Measurements from ENCODE around the gene OPN1MW2. TPM values are rescaled to one million over a fixed set of nuclear protein-coding genes. Genes with fewer than 3 reads are reported as not detected.
"Not testable (repeated sequence)": the region's sequence is repeated elsewhere in the genome, so short reads cannot be mapped to it uniquely, and the experiment has no call there.

The OPN1MW2 gene
- total RNA-seq, 1 donor from 2014 or later = not detected

DNA sequence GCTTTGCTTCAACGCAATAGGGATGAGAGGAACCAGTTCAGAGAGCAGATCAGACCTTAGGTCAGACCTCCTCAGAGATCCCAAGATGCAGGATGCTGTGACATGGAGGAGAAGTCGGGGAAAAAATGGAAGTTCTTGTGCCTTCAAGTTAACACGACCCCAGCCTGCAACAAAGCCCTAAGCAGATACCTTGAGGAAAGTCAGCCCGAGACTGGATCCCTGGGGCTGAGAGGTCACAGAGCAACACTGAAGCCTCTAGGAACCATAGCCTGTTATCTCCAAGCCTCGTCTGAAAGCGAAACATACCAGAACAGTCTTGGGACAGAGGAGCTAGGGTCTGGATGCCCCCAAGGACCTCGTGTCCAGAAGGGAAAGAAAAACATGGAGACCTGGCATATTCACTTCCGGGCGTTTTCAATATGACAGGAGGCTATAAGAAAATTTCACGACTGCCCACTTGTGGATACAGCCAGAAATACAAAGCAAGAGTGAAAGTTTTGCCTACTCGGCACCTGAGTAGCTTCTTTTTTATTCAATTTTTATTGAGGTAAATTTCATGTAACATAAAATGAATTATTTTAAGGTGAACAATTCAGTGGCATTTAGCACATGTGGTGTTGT, 19.5 kb downstream of the OPN1MW2 start:
- not testable (repeated sequence) for H3K36me3 Mint-ChIP-seq; H3K4me3 Mint-ChIP-seq; H3K9me3 Mint-ChIP-seq; H3K4me1 Mint-ChIP-seq; H3K27me3 Mint-ChIP-seq (ENCODE audit: low read depth); DNase-seq (ENCODE audit: low spot score in 2 of 2, unreplicated experiment in 2 of 2); H3K27ac Mint-ChIP-seq

DNA sequence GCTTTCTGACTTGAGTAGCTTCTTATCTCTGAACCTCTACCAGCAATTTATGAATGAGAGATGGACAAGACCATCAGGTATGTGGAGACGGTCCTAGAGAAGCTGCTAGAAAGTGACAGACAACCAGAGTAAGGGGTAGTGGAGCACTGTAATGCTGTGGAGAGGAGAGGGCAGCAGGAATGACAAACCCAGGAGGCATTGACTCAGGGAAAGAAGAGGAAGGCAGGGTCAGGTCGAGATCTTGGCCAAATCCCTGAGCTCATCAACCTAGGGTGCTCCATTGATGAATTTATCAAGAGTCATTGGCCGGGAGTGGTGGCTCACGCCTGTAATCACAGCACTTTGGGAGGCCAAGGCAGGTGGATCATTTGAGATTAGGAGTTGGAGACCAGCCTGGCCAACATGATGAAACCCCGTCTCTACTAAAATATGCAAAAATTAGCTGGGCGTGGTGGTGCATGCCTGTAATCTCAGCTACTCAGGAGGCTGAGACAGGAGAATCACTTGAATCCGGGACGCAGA, 20.5 kb downstream of the OPN1MW2 start:
- H3K27ac Mint-ChIP-seq; H3K9me3 Mint-ChIP-seq; H3K4me3 Mint-ChIP-seq; H3K27me3 Mint-ChIP-seq (ENCODE audit: low read depth); H3K36me3 Mint-ChIP-seq; H3K4me1 Mint-ChIP-seq; DNase-seq (ENCODE audit: low spot score in 2 of 2, unreplicated experiment in 2 of 2): not testable (repeated sequence)

DNA sequence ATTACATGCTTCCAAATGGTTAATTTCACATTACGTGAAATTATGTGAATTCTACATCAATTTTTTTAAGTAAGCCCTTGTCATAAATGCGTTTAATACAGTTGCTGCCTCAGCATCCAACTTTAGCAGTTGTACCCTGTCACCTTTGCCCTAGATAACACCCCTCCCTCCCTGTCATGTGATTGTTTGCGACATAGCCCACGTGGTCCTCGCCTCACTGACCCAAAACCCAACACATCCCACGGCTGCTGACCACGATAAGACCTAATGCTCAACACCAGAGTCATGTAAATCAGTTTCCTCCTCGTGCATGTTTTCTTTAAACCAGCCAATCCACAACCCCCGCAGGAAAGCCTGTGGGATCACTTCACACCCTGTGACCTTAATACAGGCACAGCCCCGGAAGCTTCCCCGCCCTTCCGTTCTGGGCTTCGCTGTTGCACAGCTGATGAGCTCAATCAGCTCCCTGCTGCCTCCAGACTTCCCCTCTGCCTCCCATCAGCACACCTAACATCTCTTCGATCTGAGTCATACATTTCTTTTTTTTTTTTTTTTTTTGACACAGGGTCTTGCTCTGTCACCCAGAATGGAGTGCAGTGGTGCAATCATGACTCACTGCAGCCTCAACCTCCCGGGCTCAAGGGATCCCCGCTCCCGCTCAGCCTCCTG, 28.0 kb downstream of the OPN1MW2 start:
- not testable (repeated sequence) for H3K4me1 Mint-ChIP-seq; H3K27ac Mint-ChIP-seq; DNase-seq (ENCODE audit: low spot score in 2 of 2, unreplicated experiment in 2 of 2); H3K4me3 Mint-ChIP-seq; H3K27me3 Mint-ChIP-seq (ENCODE audit: low read depth); H3K36me3 Mint-ChIP-seq; H3K9me3 Mint-ChIP-seq

DNA sequence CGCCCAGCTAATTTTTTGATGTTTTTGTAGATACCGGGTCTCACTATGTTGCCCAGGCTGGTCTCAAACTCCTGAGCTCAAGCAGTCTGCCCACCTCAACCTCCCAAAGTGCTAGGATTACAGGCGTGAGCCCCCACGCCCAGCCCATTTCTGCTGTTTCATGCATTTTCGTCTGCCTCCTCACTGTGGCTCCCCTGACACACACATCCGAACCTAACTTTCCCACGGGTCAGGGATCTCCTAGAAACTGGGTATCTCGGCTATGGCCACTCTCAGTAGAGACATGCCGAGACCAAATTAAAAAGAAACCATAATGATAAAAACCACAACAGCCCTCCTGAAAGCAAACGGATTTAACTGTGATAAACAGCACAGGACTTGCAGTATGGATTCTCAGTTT, 28.5 kb downstream of the OPN1MW2 start:
- not testable (repeated sequence) for H3K9me3 Mint-ChIP-seq; DNase-seq (ENCODE audit: low spot score in 2 of 2, unreplicated experiment in 2 of 2); H3K4me3 Mint-ChIP-seq; H3K36me3 Mint-ChIP-seq; H3K4me1 Mint-ChIP-seq; H3K27me3 Mint-ChIP-seq (ENCODE audit: low read depth); H3K27ac Mint-ChIP-seq

DNA sequence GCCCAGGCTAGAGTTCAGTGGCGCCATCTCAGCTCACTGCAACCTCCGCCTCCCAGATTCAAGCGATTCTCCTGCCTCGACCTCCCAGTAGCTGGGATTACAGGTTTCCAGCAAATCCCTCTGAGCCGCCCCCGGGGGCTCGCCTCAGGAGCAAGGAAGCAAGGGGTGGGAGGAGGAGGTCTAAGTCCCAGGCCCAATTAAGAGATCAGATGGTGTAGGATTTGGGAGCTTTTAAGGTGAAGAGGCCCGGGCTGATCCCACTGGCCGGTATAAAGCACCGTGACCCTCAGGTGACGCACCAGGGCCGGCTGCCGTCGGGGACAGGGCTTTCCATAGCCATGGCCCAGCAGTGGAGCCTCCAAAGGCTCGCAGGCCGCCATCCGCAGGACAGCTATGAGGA, 37.7 kb downstream of the OPN1MW2 start, which contains the start of gene OPN1MW3:
OPN1MW3 (plus strand) TSS at position 301 of the 400 bp plus-strand sequence; CDS start at position 339, 38 bp downstream.
- H3K4me1 Mint-ChIP-seq; H3K27me3 Mint-ChIP-seq (ENCODE audit: low read depth); H3K27ac Mint-ChIP-seq; DNase-seq (ENCODE audit: low spot score in 2 of 2, unreplicated experiment in 2 of 2); H3K36me3 Mint-ChIP-seq; H3K9me3 Mint-ChIP-seq; H3K4me3 Mint-ChIP-seq: not testable (repeated sequence)

DNA sequence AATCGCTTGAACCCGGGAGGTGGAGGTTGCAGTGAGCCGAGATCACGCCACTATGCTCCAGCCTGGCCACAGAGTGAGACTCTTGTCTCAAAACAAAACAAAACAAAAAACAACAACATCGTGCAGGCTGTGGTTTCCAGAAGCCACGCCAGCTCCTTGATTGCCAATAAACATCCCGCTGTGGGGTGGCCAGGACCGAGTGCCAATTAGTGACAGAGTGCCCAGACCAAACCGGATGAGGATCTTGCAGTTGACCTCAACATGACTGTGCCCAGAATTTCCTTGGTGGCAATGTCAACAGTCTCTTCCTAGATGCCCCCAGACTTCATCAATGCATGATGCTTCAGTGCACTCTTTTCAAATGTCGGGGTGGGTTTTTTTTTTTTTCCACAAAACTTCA, 39.2 kb downstream of the OPN1MW2 start:
- not testable (repeated sequence) for H3K4me1 Mint-ChIP-seq; H3K36me3 Mint-ChIP-seq; DNase-seq (ENCODE audit: low spot score in 2 of 2, unreplicated experiment in 2 of 2); H3K27me3 Mint-ChIP-seq (ENCODE audit: low read depth); H3K9me3 Mint-ChIP-seq; H3K27ac Mint-ChIP-seq; H3K4me3 Mint-ChIP-seq

DNA sequence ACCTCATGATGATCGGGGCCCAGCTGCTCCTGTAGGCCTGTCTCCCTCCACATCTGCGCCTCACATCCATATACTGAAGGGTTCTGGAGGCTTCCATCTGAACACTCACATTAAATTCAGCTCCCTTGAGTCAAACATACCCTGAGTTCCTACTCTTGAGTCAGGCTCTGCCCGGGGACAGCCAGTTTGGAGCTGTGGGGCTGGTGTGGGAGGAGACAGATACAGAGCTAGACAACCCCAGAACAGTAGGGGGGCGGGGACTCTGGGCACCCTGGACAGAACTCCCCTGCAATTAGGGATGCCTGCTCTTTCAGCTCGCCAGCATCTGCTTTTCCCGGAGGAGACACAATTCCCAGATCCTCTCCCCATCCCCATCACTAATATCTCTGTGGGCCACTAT, 43.5 kb downstream of the OPN1MW2 start:
- DNase-seq (ENCODE audit: low spot score in 2 of 2, unreplicated experiment in 2 of 2); H3K27me3 Mint-ChIP-seq (ENCODE audit: low read depth); H3K9me3 Mint-ChIP-seq; H3K4me3 Mint-ChIP-seq; H3K4me1 Mint-ChIP-seq; H3K36me3 Mint-ChIP-seq; H3K27ac Mint-ChIP-seq: not testable (repeated sequence)

DNA sequence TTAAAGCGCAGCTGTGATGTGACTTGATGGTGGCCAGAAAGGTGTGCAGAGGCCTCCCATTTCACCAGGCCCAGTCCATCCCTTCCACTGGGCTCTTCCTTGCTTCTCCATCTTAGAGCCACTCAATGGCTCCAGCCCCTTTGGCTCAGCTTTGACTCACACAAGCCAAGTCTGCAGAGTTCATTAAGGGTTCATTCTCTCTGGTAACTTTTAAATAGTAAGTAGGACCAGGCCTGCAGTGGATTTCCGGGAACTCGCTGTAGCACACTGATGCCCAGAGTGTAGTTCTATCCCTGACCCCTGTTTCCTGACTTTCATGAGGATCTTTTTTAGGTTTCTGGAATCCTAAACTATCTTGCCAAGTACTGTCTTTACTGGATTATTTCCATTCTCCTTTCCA, 49.7 kb downstream of the OPN1MW2 start:
- not testable (repeated sequence) for H3K27ac Mint-ChIP-seq; H3K4me1 Mint-ChIP-seq; DNase-seq (ENCODE audit: low spot score in 2 of 2, unreplicated experiment in 2 of 2); H3K27me3 Mint-ChIP-seq (ENCODE audit: low read depth); H3K9me3 Mint-ChIP-seq; H3K4me3 Mint-ChIP-seq; H3K36me3 Mint-ChIP-seq

Other genes with a start within 250 kb of the OPN1MW2 start
- 96.3 to 99.9 TPM (median 98.5 TPM) in 3 replicates for gene HCFC1, start 247.9 kb upstream of the OPN1MW2 start, total RNA-seq
- 11.5 to 15.0 TPM (median 14.2 TPM) in 3 replicates for gene TMEM187, start 247.0 kb upstream of the OPN1MW2 start, total RNA-seq
- gene IRAK1, start 199.9 kb upstream of the OPN1MW2 start, total RNA-seq = 64.9 to 73.4 TPM (median 69.1 TPM) in 3 replicates
- gene MECP2, start 122.0 kb upstream of the OPN1MW2 start, total RNA-seq = 49.4 to 57.8 TPM (median 56.2 TPM) in 3 replicates
- not detected in 3 replicates for gene OPN1LW, start 75.5 kb upstream of the OPN1MW2 start, total RNA-seq
- not detected in 3 replicates for gene OPN1MW, start 37.2 kb upstream of the OPN1MW2 start, total RNA-seq
- gene OPN1MW3, start 37.8 kb downstream of the OPN1MW2 start, total RNA-seq = not detected in 3 replicates
- gene TEX28, start 75.4 kb downstream of the OPN1MW2 start, total RNA-seq = not detected in 3 replicates
- gene TKTL1, start 76.0 kb downstream of the OPN1MW2 start, total RNA-seq = 0.20 to 0.59 TPM (median 0.38 TPM) in 3 replicates
- 1,336 to 1,412 TPM (median 1,356 TPM) in 3 replicates for gene FLNA, start 154.9 kb downstream of the OPN1MW2 start, total RNA-seq
- 71.4 to 76.3 TPM (median 71.9 TPM) in 3 replicates for gene EMD, start 159.5 kb downstream of the OPN1MW2 start, total RNA-seq
- 2,969 to 3,108 TPM (median 3,066 TPM) in 3 replicates for gene RPL10, start 178.6 kb downstream of the OPN1MW2 start, total RNA-seq
- gene DNASE1L1, start 189.5 kb downstream of the OPN1MW2 start, total RNA-seq = 18.5 to 19.4 TPM (median 18.6 TPM) in 3 replicates
- gene TAFAZZIN, start 191.8 kb downstream of the OPN1MW2 start, total RNA-seq = 36.7 to 40.8 TPM (median 40.3 TPM) in 3 replicates
- 77.6 to 78.2 TPM (median 78.2 TPM) in 3 replicates for gene ATP6AP1, start 208.9 kb downstream of the OPN1MW2 start, total RNA-seq
- gene GDI1, start 217.4 kb downstream of the OPN1MW2 start, total RNA-seq = 142 to 150 TPM (median 144 TPM) in 3 replicates
- gene FAM50A, start 224.4 kb downstream of the OPN1MW2 start, total RNA-seq = 52.5 to 57.6 TPM (median 54.1 TPM) in 3 replicates
- 126 to 133 TPM (median 128 TPM) in 3 replicates for gene PLXNA3, start 238.5 kb downstream of the OPN1MW2 start, total RNA-seq